ENCODE measurements around the gene OSTF1.

Gene OSTF1

DNA sequence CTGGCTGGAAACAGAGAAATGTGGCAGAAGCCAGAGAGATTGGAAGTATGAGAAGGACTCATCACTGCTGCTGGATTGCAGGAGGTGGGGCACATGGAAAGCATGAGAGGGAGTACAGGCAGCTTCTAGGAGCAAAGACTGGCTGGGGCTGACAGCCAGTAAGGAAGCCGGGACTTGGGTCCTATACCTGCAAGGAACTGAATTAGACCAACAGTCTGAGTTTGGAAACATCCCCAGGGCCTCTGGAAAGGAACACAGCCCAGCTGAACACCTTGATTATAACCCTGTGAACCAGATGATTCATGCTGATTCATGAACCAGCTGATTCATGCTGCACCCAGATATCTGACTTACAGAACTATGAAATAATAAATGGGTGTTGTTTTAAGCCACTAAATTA lies 93.4 kb downstream of the OSTF1 start:
- TF ChIP-seq, protein P1, sequence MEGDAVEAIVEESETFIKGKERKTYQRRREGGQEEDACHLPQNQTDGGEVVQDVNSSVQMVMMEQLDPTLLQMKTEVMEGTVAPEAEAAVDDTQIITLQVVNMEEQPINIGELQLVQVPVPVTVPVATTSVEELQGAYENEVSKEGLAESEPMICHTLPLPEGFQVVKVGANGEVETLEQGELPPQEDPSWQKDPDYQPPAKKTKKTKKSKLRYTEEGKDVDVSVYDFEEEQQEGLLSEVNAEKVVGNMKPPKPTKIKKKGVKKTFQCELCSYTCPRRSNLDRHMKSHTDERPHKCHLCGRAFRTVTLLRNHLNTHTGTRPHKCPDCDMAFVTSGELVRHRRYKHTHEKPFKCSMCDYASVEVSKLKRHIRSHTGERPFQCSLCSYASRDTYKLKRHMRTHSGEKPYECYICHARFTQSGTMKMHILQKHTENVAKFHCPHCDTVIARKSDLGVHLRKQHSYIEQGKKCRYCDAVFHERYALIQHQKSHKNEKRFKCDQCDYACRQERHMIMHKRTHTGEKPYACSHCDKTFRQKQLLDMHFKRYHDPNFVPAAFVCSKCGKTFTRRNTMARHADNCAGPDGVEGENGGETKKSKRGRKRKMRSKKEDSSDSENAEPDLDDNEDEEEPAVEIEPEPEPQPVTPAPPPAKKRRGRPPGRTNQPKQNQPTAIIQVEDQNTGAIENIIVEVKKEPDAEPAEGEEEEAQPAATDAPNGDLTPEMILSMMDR (IDR thresholded peaks at IDR 0.05; ENCODE audit: low read depth, low read length), result no peak
- H3K4me3 ChIP-seq (ENCODE audit: low read depth, low read length), result no peak overlapping the region
- DNase-seq (ENCODE audit: low read depth), result no peak

DNA sequence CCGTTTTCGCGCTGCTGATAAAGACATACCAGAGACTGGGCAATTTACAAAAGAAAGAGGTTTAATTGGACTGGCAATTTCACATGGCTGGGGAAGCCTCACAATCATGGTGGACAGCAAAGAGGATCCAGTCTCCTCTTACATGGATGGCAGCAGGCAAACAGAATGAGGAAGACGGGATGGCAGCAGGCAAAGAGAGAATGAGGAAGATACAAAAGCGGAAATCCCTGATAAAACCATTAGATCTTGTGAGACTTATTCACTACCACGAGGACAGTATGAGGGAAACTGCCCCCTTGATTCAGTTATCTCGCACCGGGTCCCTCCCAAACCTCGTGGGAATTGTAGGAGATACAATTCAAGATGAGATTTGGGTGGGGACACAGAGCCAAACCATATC lies 95.0 kb downstream of the OSTF1 start:
- H3K4me3 ChIP-seq (ENCODE audit: low read depth, low read length), result no peak overlapping the region
- DNase-seq (ENCODE audit: low read depth), result no peak
- TF ChIP-seq, protein P1 (IDR thresholded peaks at IDR 0.05; ENCODE audit: low read depth, low read length), result no peak
- TF ChIP-seq POLR2A (IDR thresholded peaks at IDR 0.05; ENCODE audit: extremely low read depth, insufficient read length), result no peak
- TF ChIP-seq, protein P2, sequence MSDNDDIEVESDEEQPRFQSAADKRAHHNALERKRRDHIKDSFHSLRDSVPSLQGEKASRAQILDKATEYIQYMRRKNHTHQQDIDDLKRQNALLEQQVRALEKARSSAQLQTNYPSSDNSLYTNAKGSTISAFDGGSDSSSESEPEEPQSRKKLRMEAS (IDR thresholded peaks at IDR 0.05; ENCODE audit: low read depth, low read length), result no peak
- no peak for TF ChIP-seq MYC (IDR thresholded peaks at IDR 0.05; ENCODE audit: low read depth, low read length)

DNA sequence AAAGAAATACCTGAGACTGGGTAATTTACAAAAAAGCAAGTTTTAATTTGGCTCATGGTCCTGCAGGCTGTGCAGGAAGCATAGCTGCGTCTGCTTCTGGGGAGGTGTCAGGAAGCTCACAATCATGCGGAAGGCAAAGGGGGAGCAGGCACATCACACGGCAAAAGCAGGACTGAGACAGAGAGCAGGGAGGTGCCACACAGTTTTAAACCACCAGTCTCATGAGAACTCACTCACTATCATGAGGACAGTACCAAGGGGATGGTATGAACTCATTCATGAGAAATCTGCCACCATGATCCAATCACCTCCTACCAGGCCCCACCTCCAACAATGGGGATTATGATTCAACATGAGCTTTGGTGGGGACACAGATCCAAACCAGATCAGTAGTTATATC lies 96.2 kb downstream of the OSTF1 start:
- TF ChIP-seq MYC (IDR thresholded peaks at IDR 0.05; ENCODE audit: low read depth, low read length) (no peak), POLR2A (IDR thresholded peaks at IDR 0.05; ENCODE audit: extremely low read depth, insufficient read length) (no peak)
- TF ChIP-seq, protein P2 (IDR thresholded peaks at IDR 0.05; ENCODE audit: low read depth, low read length), result no peak
- TF ChIP-seq, protein P1 (IDR thresholded peaks at IDR 0.05; ENCODE audit: low read depth, low read length), result no peak
- no peak overlapping the region for H3K4me3 ChIP-seq (ENCODE audit: low read depth, low read length)
- DNase-seq (ENCODE audit: low read depth), result no peak

DNA sequence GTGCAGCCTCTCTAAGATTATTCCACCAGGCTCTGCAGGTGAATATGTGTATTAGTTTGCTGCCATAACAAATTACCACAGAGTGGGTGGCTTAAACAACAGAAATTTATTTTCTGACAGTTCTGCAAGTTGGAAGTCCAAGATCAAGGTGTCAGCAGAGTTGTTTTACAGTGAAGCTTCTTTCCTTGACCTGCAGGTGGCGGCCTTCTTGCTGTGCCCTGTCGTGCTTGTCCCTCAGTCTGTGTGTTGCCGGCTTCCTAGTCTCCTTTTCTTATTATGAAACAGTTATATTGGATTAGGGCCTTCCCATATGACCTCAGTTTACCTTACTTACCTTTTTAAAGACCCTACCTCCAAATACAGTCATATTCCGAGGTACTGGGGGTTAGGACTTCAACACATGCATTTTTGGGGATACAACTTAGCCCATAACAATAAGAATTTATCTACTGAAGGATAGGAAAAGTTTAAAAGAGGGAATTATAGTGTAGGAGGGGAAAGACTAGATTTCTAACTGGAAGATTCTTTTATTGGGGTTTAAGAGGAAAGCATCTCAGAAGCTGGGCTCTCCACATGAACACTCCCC lies 97.4 kb downstream of the OSTF1 start:
- peak; percentile 45 for DNase-seq (ENCODE audit: low read depth)
- no peak overlapping the region for H3K4me3 ChIP-seq (ENCODE audit: low read depth, low read length)
- TF ChIP-seq, protein P1 (IDR thresholded peaks at IDR 0.05; ENCODE audit: low read depth, low read length), result peak; percentile 68
- no peak for TF ChIP-seq POLR2A (IDR thresholded peaks at IDR 0.05; ENCODE audit: extremely low read depth, insufficient read length)

DNA sequence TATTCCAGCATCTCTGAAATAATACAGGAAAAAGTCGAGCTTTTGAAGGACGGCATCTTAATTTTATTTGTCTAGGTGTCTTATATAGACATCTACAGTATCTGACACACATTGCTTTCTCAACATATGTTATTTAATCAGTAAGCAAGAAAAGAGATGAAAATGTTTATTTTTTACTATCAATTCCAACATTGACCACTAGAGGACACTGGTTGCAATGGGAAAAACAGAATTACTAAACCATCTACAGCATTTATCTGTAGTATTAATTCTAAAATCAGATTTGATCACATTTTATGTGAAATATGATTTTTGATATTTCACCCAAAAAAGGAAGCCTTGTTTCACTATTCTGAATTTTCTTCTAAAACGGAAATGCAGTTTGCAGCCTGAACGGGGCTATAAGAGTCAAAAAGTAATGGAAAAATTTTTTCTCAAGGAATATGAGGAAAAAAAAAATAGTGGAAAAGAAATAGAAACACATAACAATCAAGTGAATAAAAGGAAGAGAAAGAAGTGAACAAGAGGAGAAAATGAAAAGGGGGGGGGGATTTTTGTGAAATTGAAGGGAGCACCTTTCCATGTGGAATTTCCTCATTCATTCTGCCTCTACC lies 98.6 kb downstream of the OSTF1 start:
- peak; percentile 12 for DNase-seq (ENCODE audit: low read depth)
- TF ChIP-seq MYC (IDR thresholded peaks at IDR 0.05; ENCODE audit: low read depth, low read length), result no peak
- TF ChIP-seq, protein P1 (IDR thresholded peaks at IDR 0.05; ENCODE audit: low read depth, low read length), result peak; percentile 35
- TF ChIP-seq, protein P2 (IDR thresholded peaks at IDR 0.05; ENCODE audit: low read depth, low read length), result no peak
- no peak for TF ChIP-seq POLR2A (IDR thresholded peaks at IDR 0.05; ENCODE audit: extremely low read depth, insufficient read length)
- no peak overlapping the region for H3K4me3 ChIP-seq (ENCODE audit: low read depth, low read length)

DNA sequence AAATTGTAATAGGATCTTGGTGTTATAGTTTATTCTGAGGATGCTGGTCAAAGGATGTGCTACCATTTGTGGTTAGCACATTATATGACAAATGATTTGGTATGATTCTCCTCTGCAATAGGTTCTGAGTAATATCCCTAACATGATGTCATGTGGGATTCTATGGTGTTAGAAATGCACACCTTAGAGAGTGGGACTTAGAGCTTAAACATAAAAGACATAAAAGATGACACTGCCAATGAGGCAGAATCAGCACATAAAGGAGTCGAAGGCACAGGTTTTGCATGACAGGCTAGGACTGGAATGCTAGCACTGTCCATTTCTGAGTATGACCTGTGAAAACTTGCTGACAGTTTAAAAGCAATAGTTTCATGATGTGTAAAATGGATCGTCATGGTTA lies 100.4 kb downstream of the OSTF1 start:
- no peak for DNase-seq (ENCODE audit: low read depth)
- TF ChIP-seq, protein P2 (IDR thresholded peaks at IDR 0.05; ENCODE audit: low read depth, low read length), result no peak
- TF ChIP-seq MYC (IDR thresholded peaks at IDR 0.05; ENCODE audit: low read depth, low read length) (no peak), POLR2A (IDR thresholded peaks at IDR 0.05; ENCODE audit: extremely low read depth, insufficient read length) (no peak)
- TF ChIP-seq, protein P1 (IDR thresholded peaks at IDR 0.05; ENCODE audit: low read depth, low read length), result no peak
- no peak overlapping the region for H3K4me3 ChIP-seq (ENCODE audit: low read depth, low read length)

All from NB4 (cell line).